ENCODE data around the gene ENPP3.

GRCh38 chr6:131587909-131588308, 49.2 kb upstream of the ENPP3 start:
- TF ChIP-seq GABPB1 (CRISPR knock-in tag; IDR thresholded peaks at IDR 0.05), result no peak
- no peak for TF ChIP-seq ELF4 (CRISPR knock-in tag; IDR thresholded peaks at IDR 0.05)
- no peak for TF ChIP-seq FOXA1 (IDR thresholded peaks at IDR 0.05; ENCODE audit: borderline replicate concordance)
- TF ChIP-seq CBFA2T2 (conservative IDR thresholded peaks at IDR 0.05), result no peak
- no peak for TF ChIP-seq CTCF (IDR thresholded peaks at IDR 0.05 in 2 of 3, conservative IDR thresholded peaks at IDR 0.05 in 1 of 3; ENCODE audit: insufficient read depth in 2 of 3, low read depth in 1 of 3, low read length in 3 of 3)
- TF ChIP-seq ZNF592 (IDR thresholded peaks at IDR 0.05), result no peak
